Ascending aorta (tissue), 2 donors: Measurements from ENCODE around the gene NOL4L. TPM values are rescaled to one million over a fixed set of nuclear protein-coding genes. Genes with fewer than 3 reads are reported as not detected.
A peak's percentile ranks its signal among the peaks of the same experiment; 100 is the strongest.

Experiments used
- DNase-seq, 2 donors: peaks; one replicate each; pipeline ENCODE4 v3.0.0-alpha.2; 2019; ENCODE audit warnings: low spot score in 2 of 2
- H3K27ac ChIP-seq, 2 donors: fragments of 200-600 bp; sonication (generic); one replicate each; pipeline ENCODE4 v1.5.1; 2016 to 2017; ENCODE audit warnings: mild to moderate bottlenecking in 1 of 2
- H3K27me3 ChIP-seq: fragments of 200-600 bp; sonication (generic); one replicate; pipeline ENCODE4 v1.5.1; 2017
- H3K36me3 ChIP-seq, 2 donors: fragments of 200-600 bp; sonication (generic); one replicate each; pipeline ENCODE4 v1.5.1; 2016
- H3K4me1 ChIP-seq, 2 donors: fragments of 200-600 bp; sonication (generic); one replicate each; pipeline ENCODE4 v1.5.1; 2016 to 2017; ENCODE audit warnings: mild to moderate bottlenecking in 1 of 2
- H3K4me3 ChIP-seq, 2 donors: fragments of 200-600 bp; sonication (generic); one replicate each; pipeline ENCODE4 v1.5.1; 2016 to 2017; ENCODE audit warnings: mild to moderate bottlenecking in 1 of 2
- H3K9me3 ChIP-seq, 2 donors: fragments of 200-600 bp; sonication (generic); one replicate each; pipeline ENCODE4 v1.5.1; 2016
- CTCF ChIP-seq, 3 experiments: fragments of 200-600 bp in 2 of 3; fragments of 450-650 bp in 1 of 3; sonication (generic) in 2 of 3; IDR thresholded peaks; one replicate each; pipeline ENCODE4 v1.5.1; 2016 to 2019; ENCODE audit warnings: antibody characterized with exemption in 3 of 3, mild to moderate bottlenecking in 1 of 3, moderate library complexity in 1 of 3
- intact Hi-C: fragments of 100-400 bp; cut with DNase I; formaldehyde crosslinking; loops from one replicate; pipeline ENCODE4 v1.15.1; 2023
- total RNA-seq: library from RNA; depleted of rRNA; stranded (reverse); fragments of >200 nt; gene quantifications from one replicate; pipeline ENCODE4 v1.1.0, GENCODE V29; 2016

The NOL4L gene
- total RNA-seq, 1 donor from 2014 or later = 19.8 TPM

GRCh38 chr20:32440069-32440757, 144.9 kb downstream of the NOL4L start:
- no peak overlapping the region for H3K27ac ChIP-seq
- no peak for DNase-seq
- intact Hi-C loops = no loop called here
- no peak overlapping the region for H3K4me3 ChIP-seq
- no peaks in the 10 kb centered on the region for H3K9me3 ChIP-seq
- no peaks in the 10 kb centered on the region for H3K27me3 ChIP-seq
- H3K4me1 ChIP-seq = no peaks in the 10 kb centered on the region
- peaks cover 33 to 48% of the 10 kb centered on the region in 2 donors for H3K36me3 ChIP-seq
- no peak for TF ChIP-seq CTCF (IDR thresholded peaks at IDR 0.05)

- H3K4me3 ChIP-seq = no peak overlapping the region
- no peak for TF ChIP-seq CTCF (IDR thresholded peaks at IDR 0.05)
- no peaks in the 10 kb centered on the region for H3K4me1 ChIP-seq
- H3K36me3 ChIP-seq = peaks cover 43 to 57% of the 10 kb centered on the region in 2 donors
- H3K27ac ChIP-seq = no peak overlapping the region
- DNase-seq = no peak
- intact Hi-C loops = no loop called here
- no peaks in the 10 kb centered on the region for H3K27me3 ChIP-seq
- no peaks in the 10 kb centered on the region for H3K9me3 ChIP-seq
Observed at GRCh38 chr20:32439132-32439829, 145.9 kb downstream of the NOL4L start.

GRCh38 chr20:32438331-32438858, 146.7 kb downstream of the NOL4L start:
- DNase-seq = no peak
- Histone ChIP-seq H3K27me3 (no peaks in the 10 kb centered on the region), H3K9me3 (no peaks in the 10 kb centered on the region), H3K4me1 (no peaks in the 10 kb centered on the region), H3K36me3 (peaks cover 52 to 62% of the 10 kb centered on the region in 2 donors), H3K4me3 (no peak overlapping the region), H3K27ac (no peak overlapping the region)
- TF ChIP-seq CTCF (IDR thresholded peaks at IDR 0.05) = no peak
- intact Hi-C loops = no loop called here

GRCh38 chr20:32437391-32438074, 147.6 kb downstream of the NOL4L start:
- no peaks in the 10 kb centered on the region for H3K9me3 ChIP-seq
- peaks cover 59 to 67% of the 10 kb centered on the region in 2 donors for H3K36me3 ChIP-seq
- no peak for DNase-seq
- peak in 1 of 3 experiments; percentile 8 for TF ChIP-seq CTCF (IDR thresholded peaks at IDR 0.05)
- no peaks in the 10 kb centered on the region for H3K27me3 ChIP-seq
- no peak overlapping the region for H3K4me3 ChIP-seq
- H3K27ac ChIP-seq = no peak overlapping the region
- H3K4me1 ChIP-seq = no peaks in the 10 kb centered on the region
- intact Hi-C loops = no loop called here

GRCh38 chr20:32436968-32437367, 148.2 kb downstream of the NOL4L start:
- no peak overlapping the region for H3K27ac ChIP-seq
- intact Hi-C loops = no loop called here
- H3K9me3 ChIP-seq = no peaks in the 10 kb centered on the region
- H3K4me1 ChIP-seq = no peaks in the 10 kb centered on the region
- DNase-seq = no peak
- H3K4me3 ChIP-seq = no peak overlapping the region
- peaks cover 63 to 71% of the 10 kb centered on the region in 2 donors for H3K36me3 ChIP-seq
- no peaks in the 10 kb centered on the region for H3K27me3 ChIP-seq
- no peak for TF ChIP-seq CTCF (IDR thresholded peaks at IDR 0.05)
